T-cell (primary cell): ENCODE data around the gene VPS37D. TPM values are rescaled to one million over a fixed set of nuclear protein-coding genes. Genes with fewer than 3 reads are reported as not detected.
A peak's percentile ranks its signal among the peaks of the same experiment; 100 is the strongest.
"Not testable (repeated sequence)": the region's sequence is repeated elsewhere in the genome, so short reads cannot be mapped to it uniquely, and the experiment has no call there.

Experiments used
- ATAC-seq, 4 experiments: fragments of 200-7000 bp in 3 of 4; fragments of 150-1000 bp in 1 of 4; cut with Tn5 transposase; replicated peaks in 1 of 4; 1 replicate in 3 of 4; 2 replicates in 1 of 4; pipeline ENCODE4 v1.10.0; 2021; ENCODE audit warnings: moderate library complexity in 3 of 4, mild to moderate bottlenecking in 2 of 4, moderate number of reproducible peaks in 1 of 4
- CTCF ChIA-PET, 2 donors: fragments of 300-600 bp; sonication (Branson Sonifier 250); formaldehyde crosslinking; loops; one replicate each; lab custom pipeline; 2022; ENCODE audit warnings: antibody characterized with exemption in 2 of 2; lab: Charles Lee
- POLR2A ChIA-PET, 2 donors: fragments of 300-600 bp; sonication (Branson Sonifier 250); formaldehyde crosslinking; loops; one replicate each; lab custom pipeline; 2022; ENCODE audit warnings: antibody characterized with exemption in 2 of 2; lab: Charles Lee
- DNase-seq, 35 experiments: peaks; one replicate each; pipeline versions ENCODE4 v3.0.0 to v3.0.0-alpha.2; 2013 to 2023
- H3K27ac ChIP-seq: one replicate; pipeline ENCODE4 v1.5.1; 2013; ENCODE audit warnings: low read length
- H3K27me3 ChIP-seq, 2 experiments: replicated peaks in 1 of 2; 1 replicate in 1 of 2; 2 replicates in 1 of 2; pipeline versions ENCODE4 v1.6.1 to v1.7.0; 2013; ENCODE audit warnings: low read length in 1 of 2, mixed read lengths in 1 of 2; ENCODE audit not compliant: control insufficient read depth in 2 of 2, insufficient read depth in 2 of 2; ENCODE audit errors: extremely low read depth in 1 of 2
- H3K36me3 ChIP-seq, 2 donors: 1 replicate in 1 of 2; 2 replicates in 1 of 2; pipeline versions ENCODE4 v1.6.1 to v1.7.0; 2013; ENCODE audit warnings: low read length in 1 of 2; ENCODE audit not compliant: control insufficient read depth in 2 of 2, insufficient read depth in 1 of 2; ENCODE audit errors: extremely low read depth in 1 of 2
- H3K4me1 ChIP-seq, 2 experiments: 1 replicate in 1 of 2; 2 replicates in 1 of 2; pipeline versions ENCODE4 v1.6.1 to v1.7.0; 2013; ENCODE audit warnings: low read length in 2 of 2, mixed read lengths in 1 of 2; ENCODE audit not compliant: insufficient read depth in 2 of 2, control insufficient read depth in 1 of 2; ENCODE audit errors: extremely low read depth in 1 of 2
- H3K4me3 ChIP-seq, 2 donors: 1 replicate in 1 of 2; 2 replicates in 1 of 2; pipeline versions ENCODE4 v1.5.1 to v1.7.0; 2013; ENCODE audit warnings: mild to moderate bottlenecking in 2 of 2, low read length in 1 of 2, moderate library complexity in 1 of 2; ENCODE audit not compliant: control insufficient read depth in 1 of 2; ENCODE audit errors: extremely low read depth in 1 of 2
- H3K9me3 ChIP-seq: 2 replicates; pipeline ENCODE4 v1.7.0; 2013
- H3K27ac Mint-ChIP-seq, 2 donors: one replicate each; pipeline ENCODE4 v1.8.0; 2020 to 2021; ENCODE audit warnings: mild to moderate bottlenecking in 2 of 2, mixed read lengths in 2 of 2
- H3K27me3 Mint-ChIP-seq, 2 donors: one replicate each; pipeline ENCODE4 v1.8.0; 2021 to 2022; ENCODE audit warnings: mixed read lengths in 2 of 2
- H3K36me3 Mint-ChIP-seq: one replicate; pipeline ENCODE4 v1.8.0; 2021; ENCODE audit warnings: mixed read lengths
- H3K4me1 Mint-ChIP-seq, 3 donors: one replicate each; pipeline ENCODE4 v1.8.0; 2020 to 2022; ENCODE audit warnings: mixed read lengths in 3 of 3, mild to moderate bottlenecking in 1 of 3
- H3K4me3 Mint-ChIP-seq, 3 donors: one replicate each; pipeline ENCODE4 v1.8.0; 2020 to 2022; ENCODE audit warnings: mild to moderate bottlenecking in 3 of 3, mixed read lengths in 3 of 3, moderate library complexity in 3 of 3
- H3K9me3 Mint-ChIP-seq, 3 donors: one replicate each; pipeline ENCODE4 v1.8.0; 2020 to 2022; ENCODE audit warnings: mixed read lengths in 3 of 3
- WGBS: methylation state at CpG from one replicate; pipeline ENCODE4 v1.1.5; 2013; ENCODE audit warnings: missing lambda C conversion rate; ENCODE audit not compliant: insufficient coverage; 5-methylcytosine and 5-hydroxymethylcytosine counted together
- total RNA-seq, 35 experiments: library from RNA in 6 of 35; stranded (reverse) in 6 of 35; fragments of 120-200 nt in 1 of 35; gene quantifications; one replicate each; pipeline versions ENCODE4 v1.2.1 to v1.2.4 and lab custom pipeline; 2013 to 2026

VPS37D gene
- total RNA-seq, 5 donors from 2014 or later (not counting 1 experiment from before 2014, with no cell fraction given): 0.36 to 1.1 (median 0.57) TPM

GRCh38 chr7:73660594-73660993 lies 7.0 kb upstream of the VPS37D start:
- H3K27ac ChIP-seq, H3K36me3 Mint-ChIP-seq, H3K9me3 Mint-ChIP-seq, H3K4me3 Mint-ChIP-seq, DNase-seq, H3K36me3 ChIP-seq, POLR2A ChIA-PET, ATAC-seq, H3K4me3 ChIP-seq, H3K4me1 ChIP-seq, H3K4me1 Mint-ChIP-seq, H3K9me3 ChIP-seq, CTCF ChIA-PET, H3K27ac Mint-ChIP-seq: not testable (repeated sequence)
- H3K27me3 ChIP-seq: peaks cover under 1 to 45% of the 10 kb centered on the region in 2 experiments
- WGBS: 67% methylated on average over 3 of the region's 4 CpGs
- H3K27me3 Mint-ChIP-seq: peaks cover 32 to 39% of the 10 kb centered on the region in 2 donors

GRCh38 chr7:73663033-73663432 lies 4.6 kb upstream of the VPS37D start:
- H3K27me3 ChIP-seq: peaks cover 4 to 59% of the 10 kb centered on the region in 2 experiments
- H3K27ac ChIP-seq: no peak overlapping the region
- ATAC-seq (no peak), DNase-seq (no peak)
- no peaks in the 10 kb centered on the region for H3K9me3 ChIP-seq
- H3K4me3 ChIP-seq: no peak overlapping the region
- peaks cover 0 to 7% (median 4%) of the 10 kb centered on the region in 3 donors for H3K4me1 Mint-ChIP-seq
- peaks cover 0 to 5% of the 10 kb centered on the region in 2 experiments for H3K4me1 ChIP-seq
- peaks cover 32 to 45% of the 10 kb centered on the region in 2 donors for H3K27me3 Mint-ChIP-seq
- H3K4me3 Mint-ChIP-seq: no peak overlapping the region
- no peaks in the 10 kb centered on the region for H3K36me3 Mint-ChIP-seq
- H3K27ac Mint-ChIP-seq: no peak overlapping the region
- POLR2A ChIA-PET: interaction anchor here (0.6 kb wide), 2 partner anchors 75 to 256 kb away, joined by 3 to 5 read pairs; no protein-coding TSS in a partner anchor
- peaks cover 0 to 5% (median 5%) of the 10 kb centered on the region in 3 donors for H3K9me3 Mint-ChIP-seq
- H3K36me3 ChIP-seq: no peaks in the 10 kb centered on the region
- CTCF ChIA-PET: no interaction called here

GRCh38 chr7:73668103-73668885 lies 663 bp downstream of the VPS37D start:
- Mint-ChIP-seq H3K36me3 (no peaks in the 10 kb centered on the region), H3K4me1 (peaks cover 5 to 13% (median 12%) of the 10 kb centered on the region in 3 donors), H3K4me3 (peak overlapping the region; percentile 61 to 74 (median 71)), H3K27ac (no peak overlapping the region), H3K27me3 (peaks cover 19 to 40% of the 10 kb centered on the region in 2 donors), H3K9me3 (peaks cover 0 to under 1% (median under 1%) of the 10 kb centered on the region in 3 donors)
- no peak for DNase-seq
- Histone ChIP-seq H3K4me1 (peaks cover 0 to 12% of the 10 kb centered on the region in 2 experiments), H3K27me3 (peaks cover 4 to 71% of the 10 kb centered on the region in 2 experiments), H3K36me3 (no peaks in the 10 kb centered on the region), H3K9me3 (no peaks in the 10 kb centered on the region), H3K4me3 (peak overlapping the region; percentile 20 to 48), H3K27ac (no peak overlapping the region)
- ChIA-PET CTCF (interaction anchor here (0.5 to 0.7 kb wide), 2 partner anchors 178 to 415 kb away, joined by 3 to 4 read pairs; partner anchors contain the start of gene LIMK1 (in 1 of the 2)), POLR2A (interaction anchor here in 1 of 2 donors (0.7 kb wide), 1 partner anchor 147 kb away, joined by 10 read pairs; no protein-coding TSS in a partner anchor)
- WGBS: 8% methylated on average over 43 of the region's 52 CpGs
- peak in 3 of 4 experiments; percentile 1 to 5 (median 5) for ATAC-seq

DNA sequence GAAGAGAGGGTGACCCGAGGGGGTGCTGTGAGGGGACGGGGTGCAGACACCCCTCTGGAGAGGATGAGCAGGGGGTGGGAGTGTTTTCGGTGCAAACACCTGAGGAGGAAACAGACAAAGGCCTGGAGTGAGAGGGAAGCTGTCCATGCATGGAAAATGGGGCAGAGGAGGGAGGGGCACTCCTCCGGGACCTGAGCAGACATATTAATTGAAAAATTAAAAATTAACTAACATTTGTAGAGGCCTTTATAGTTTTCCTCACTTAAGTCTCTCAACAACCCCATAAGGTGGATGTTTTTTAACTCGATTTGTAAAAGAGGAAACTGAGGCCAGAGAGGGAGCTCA lies 1.2 kb downstream of the VPS37D start:
- ChIA-PET CTCF (no interaction called here), POLR2A (no interaction called here)
- Mint-ChIP-seq H3K9me3 (no peaks in the 10 kb centered on the region), H3K4me3 (peak overlapping the region; percentile 61 to 71 (median 63)), H3K27ac (no peak overlapping the region), H3K36me3 (no peaks in the 10 kb centered on the region), H3K4me1 (peaks cover 5 to 13% (median 11%) of the 10 kb centered on the region in 3 donors), H3K27me3 (peaks cover 14 to 34% of the 10 kb centered on the region in 2 donors)
- 58% methylated on average over 3 of the region's 5 CpGs for WGBS
- DNase-seq (no peak), ATAC-seq (no peak)
- Histone ChIP-seq H3K9me3 (no peaks in the 10 kb centered on the region), H3K4me3 (no peak overlapping the region), H3K27me3 (peaks cover 4 to 66% of the 10 kb centered on the region in 2 experiments), H3K36me3 (no peaks in the 10 kb centered on the region), H3K4me1 (peaks cover 0 to 12% of the 10 kb centered on the region in 2 experiments), H3K27ac (no peak overlapping the region)

- POLR2A ChIA-PET: no interaction called here
Measured at GRCh38 chr7:73669288-73669701, 1.7 kb downstream of the VPS37D start.

DNA sequence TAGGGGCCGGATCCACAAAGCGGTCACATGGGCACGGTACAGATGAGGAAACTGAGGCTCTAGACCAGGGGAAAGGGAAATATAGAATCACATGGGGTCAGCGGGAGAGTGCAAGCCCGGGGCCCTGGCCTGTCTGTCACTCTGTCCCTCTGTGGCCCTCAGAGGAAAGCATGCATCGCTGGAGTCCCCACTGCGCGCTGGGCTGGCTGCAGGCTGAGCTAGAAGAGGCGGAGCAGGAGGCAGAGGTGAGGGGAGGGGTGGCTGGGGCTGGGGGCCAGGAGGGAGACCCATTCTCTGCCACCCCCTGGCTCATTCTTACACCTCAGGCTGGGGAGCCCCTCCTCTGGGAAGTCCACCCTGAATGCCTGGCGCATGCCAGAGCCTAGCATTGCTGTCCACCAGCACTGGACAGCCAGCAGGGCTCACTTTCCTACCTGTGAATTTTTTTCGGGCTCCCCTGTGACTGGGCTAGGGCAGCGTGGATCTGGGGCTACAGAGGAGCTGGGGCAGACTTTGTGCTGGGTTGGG lies 2.3 kb downstream of the VPS37D start:
- Histone ChIP-seq H3K27ac (no peak overlapping the region), H3K4me1 (peaks cover 0 to 12% of the 10 kb centered on the region in 2 experiments), H3K4me3 (no peak overlapping the region), H3K9me3 (no peaks in the 10 kb centered on the region), H3K36me3 (no peaks in the 10 kb centered on the region), H3K27me3 (peaks cover 4 to 56% of the 10 kb centered on the region in 2 experiments)
- CTCF ChIA-PET: interaction anchor here in 1 of 2 donors (0.6 kb wide), 1 partner anchor 483 kb away, joined by 7 read pairs; no protein-coding TSS in a partner anchor
- ATAC-seq (no peak), DNase-seq (no peak)
- H3K27ac Mint-ChIP-seq: no peak overlapping the region
- POLR2A ChIA-PET: no interaction called here
- H3K27me3 Mint-ChIP-seq: peaks cover 5 to 24% of the 10 kb centered on the region in 2 donors
- no peaks in the 10 kb centered on the region for H3K9me3 Mint-ChIP-seq
- no peaks in the 10 kb centered on the region for H3K36me3 Mint-ChIP-seq
- WGBS: 70% methylated on average over 6 of the region's 12 CpGs
- peak overlapping the region in 1 of 3 donors; percentile 6 for H3K4me3 Mint-ChIP-seq
- peaks cover 5 to 13% (median 8%) of the 10 kb centered on the region in 3 donors for H3K4me1 Mint-ChIP-seq

More at GRCh38 chr7:73669288-73669701, 1.7 kb downstream of the VPS37D start:
- H3K27ac Mint-ChIP-seq: no peak overlapping the region
- no peaks in the 10 kb centered on the region for H3K9me3 Mint-ChIP-seq
- Histone ChIP-seq H3K4me1 (peaks cover 0 to 12% of the 10 kb centered on the region in 2 experiments), H3K27me3 (peaks cover 4 to 62% of the 10 kb centered on the region in 2 experiments), H3K27ac (no peak overlapping the region), H3K9me3 (no peaks in the 10 kb centered on the region), H3K36me3 (no peaks in the 10 kb centered on the region), H3K4me3 (no peak overlapping the region)
- peaks cover 5 to 13% (median 8%) of the 10 kb centered on the region in 3 donors for H3K4me1 Mint-ChIP-seq
- CTCF ChIA-PET: no interaction called here
- no peaks in the 10 kb centered on the region for H3K36me3 Mint-ChIP-seq
- peaks cover 10 to 30% of the 10 kb centered on the region in 2 donors for H3K27me3 Mint-ChIP-seq
- ATAC-seq (no peak), DNase-seq (no peak)
- 77% methylated on average over 18 of the region's 19 CpGs for WGBS
- H3K4me3 Mint-ChIP-seq: peak overlapping the region in 1 of 3 donors; percentile 63
